GM19455 (cell line): ENCODE data around the gene ING5.
"Not testable (repeated sequence)": the region's sequence is repeated elsewhere in the genome, so short reads cannot be mapped to it uniquely, and the experiment has no call there.

Experiments used
- ATAC-seq: cut with Tn5 transposase; IDR thresholded peaks from one replicate; pipeline ENCODE4 v1.9.1; 2021; ENCODE audit not compliant: unreplicated experiment

The ING5 gene

DNA sequence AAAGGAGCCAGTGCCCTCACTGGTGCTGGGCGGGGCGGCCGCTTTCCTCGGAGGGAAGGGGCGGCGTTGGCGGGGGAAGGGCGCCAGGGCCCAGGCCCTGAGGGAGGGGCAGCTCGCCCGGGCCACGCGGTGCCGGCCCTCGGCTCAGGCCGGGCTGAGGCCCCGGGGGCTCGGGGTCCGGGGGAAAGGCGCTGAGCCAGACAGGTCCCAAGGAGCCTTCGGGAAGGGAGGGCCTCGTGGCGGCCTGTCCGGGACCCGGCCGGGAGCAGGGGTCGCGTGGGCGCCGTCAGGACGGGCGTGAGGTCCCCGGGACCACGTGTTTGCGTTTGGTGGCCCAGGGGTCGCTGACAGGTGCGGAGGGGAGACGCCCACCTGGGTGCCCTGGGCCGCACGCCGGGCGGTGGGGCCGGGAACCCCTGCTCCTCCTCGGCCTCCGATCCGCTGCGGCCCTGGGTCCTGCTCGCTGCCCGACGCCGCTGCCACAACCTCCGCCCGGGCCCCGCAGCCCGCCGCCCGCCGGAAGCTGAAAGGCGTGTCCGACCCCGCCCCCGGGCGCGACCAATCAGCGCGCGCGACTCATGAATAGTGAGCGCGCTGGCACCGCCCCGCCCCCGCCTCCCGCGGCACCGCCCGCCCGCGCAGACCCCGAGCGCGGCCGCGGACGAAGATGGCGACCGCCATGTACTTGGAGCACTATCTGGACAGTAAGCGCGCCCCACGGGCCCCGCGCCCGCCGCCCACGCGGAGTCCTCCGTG lies at the start of gene ING5:
Gene ING5 (plus strand): TSS at position 641 of the 756 bp plus-strand sequence. CDS start 27 bp downstream, at position 668.
- ATAC-seq, result peak; percentile 59

DNA sequence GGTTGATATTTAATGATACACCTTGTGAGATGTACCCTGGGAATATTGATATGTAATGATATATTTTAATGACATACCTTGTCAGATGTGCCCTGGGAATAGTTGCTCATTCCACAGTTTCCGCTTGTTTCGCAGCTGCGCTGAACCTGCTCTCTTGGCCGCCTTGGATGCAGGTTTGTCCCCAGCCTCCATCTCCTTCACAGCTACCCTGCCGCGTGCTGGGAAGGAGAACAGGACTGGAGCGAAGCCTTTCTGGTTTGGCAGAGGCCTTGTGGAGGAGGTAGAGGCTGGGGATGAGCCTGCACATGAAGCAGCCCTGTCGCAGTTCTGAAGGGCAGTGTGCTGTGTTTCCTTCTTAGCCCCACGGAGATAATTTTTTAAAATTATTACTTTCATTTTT lies 49.7 kb upstream of the ING5 start:
- ATAC-seq, result no peak

DNA sequence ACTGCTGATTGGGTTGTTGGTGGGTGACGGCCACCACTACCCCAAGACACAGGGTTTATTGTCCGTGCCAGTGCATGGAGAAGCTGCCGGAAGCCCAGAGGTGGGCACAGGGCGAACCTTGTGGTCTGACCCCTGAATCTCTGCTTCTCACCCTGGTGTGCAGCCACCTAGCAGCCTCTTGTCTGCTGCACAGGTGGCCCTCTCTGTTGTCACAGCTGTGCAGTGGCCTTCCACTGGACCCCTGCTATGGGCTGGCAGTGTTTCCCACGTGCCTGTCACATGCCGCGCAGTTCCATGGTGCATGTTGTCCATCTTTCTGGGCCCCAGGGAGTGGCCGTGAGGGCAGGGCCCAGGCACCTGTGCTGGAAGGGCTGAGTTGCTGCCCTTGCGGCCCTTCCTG lies 49.1 kb upstream of the ING5 start:
- no peak for ATAC-seq

DNA sequence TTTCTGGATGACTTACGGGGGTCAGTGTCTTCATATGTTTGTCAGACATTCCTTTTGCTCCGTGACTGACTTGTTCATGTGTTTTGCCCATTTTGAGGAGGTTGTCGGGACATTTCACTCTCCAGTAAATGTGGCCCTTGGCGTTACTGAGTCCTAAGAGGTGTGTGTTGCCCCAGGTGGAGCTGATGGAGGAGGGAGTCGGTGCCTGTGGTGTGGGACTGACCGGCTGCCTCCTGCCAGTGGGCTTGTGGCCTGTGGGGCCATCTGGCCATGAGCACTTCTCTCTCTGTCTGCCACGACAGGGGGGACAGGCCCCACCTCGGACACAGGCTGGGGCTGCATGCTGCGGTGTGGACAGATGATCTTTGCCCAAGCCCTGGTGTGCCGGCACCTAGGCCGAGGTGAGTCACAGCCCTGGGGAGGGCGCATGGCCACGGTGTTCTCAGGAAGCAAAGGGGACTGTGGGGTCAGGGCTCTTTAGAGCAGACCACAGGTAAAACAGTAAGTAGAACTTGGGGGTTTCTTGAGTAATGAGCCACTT lies 48.6 kb upstream of the ING5 start:
- ATAC-seq, result no peak

DNA sequence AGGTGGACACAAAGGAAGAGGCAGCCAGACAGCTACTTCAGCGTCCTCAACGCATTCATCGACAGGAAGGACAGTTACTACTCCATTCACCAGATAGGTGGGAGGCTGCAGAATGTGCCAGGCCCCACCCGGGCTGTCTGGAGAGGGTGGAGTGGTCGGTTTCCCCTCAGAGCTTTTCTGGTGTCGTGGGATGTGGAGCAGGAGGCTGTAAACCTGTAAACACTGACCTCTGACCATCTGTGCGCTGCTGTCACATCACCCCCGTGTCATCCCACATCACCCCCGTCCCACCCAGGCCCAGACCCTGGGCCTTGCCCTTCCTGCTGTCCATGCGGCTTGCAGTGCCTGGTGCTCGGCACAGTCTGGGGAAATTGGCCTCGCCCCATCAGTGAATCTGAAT lies 47.3 kb upstream of the ING5 start:
- ATAC-seq, result no peak

DNA sequence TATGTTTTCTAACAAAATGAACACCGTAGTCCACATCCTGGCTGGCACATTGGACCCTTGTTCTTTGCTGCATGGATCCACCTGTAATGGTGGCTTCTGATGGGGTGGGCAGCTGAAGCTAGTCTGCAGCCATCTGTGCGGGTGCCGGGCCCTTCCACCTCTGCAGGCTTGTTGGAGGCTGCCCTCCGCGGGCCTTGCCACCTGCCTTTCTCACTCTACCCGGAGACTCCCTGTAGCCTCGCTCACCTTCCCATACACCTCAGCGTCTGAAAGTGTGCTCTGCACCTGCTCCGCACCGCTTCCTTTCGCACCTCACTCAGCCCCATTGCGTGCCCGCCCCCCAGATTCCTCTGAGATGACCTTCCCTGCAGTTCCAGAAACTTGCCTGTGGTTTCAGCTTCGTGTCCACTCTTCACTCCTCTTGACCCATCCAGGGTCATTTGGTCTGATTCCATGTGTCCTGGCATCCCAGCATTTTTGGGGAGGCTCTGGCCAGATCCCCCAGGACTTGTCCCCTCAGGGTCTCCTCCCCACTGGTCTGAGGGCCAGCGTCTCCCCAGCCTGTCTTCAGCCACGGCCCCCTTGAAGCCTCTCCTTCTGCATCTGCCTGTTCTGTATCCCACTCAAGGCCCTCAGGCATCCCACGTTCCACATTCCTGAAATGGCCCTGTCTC lies 46.2 kb upstream of the ING5 start:
- ATAC-seq, result no peak

DNA sequence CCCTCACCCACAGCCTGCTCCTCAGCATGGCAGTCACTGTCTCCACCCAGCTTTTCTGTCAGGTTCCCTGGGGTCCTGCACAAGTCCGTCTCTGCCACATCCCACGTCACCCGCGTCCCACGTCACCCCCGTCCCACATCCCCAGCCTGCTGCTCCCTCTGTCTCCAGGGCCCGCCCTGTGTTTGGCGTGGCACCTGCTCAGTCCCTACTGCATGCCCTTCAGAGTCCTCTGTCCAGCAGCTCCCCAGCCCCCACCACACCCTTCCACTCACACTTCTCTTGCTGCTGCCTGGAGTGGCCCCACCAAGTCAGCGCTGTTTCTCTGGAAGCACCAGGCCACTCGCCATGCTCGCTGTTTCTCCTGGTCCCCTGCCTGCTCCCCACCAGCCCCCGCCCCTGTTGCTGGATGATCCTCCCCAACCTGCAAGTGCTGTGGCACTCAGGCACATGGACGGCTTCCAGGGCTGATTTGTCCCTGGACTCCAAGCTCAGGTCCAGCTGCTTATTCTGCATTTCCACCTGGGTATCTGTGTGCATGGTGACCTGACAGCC lies 45.6 kb upstream of the ING5 start:
- no peak for ATAC-seq

DNA sequence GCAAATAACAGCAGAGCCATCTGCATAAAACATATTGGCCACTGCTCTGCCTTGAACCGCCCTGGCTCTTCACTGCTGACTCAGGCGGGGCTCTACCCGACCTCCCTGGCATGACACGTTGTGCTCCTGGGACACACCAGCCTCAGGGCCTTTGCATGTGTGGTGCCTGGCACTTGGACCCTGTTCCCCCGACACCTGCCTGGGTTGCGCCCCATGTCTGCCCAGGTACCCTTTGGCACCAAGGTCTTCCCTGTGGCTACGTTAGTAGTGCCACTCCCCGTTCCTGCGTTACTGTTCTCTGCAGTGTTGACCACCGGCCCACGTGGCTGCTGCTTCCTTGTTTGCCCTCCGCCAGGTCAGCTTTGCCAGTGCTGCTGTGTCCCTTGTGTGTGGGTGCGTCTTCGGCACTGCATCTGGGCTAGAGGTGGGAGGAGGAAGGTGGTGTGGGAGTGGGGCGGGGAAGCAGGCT lies 44.0 kb upstream of the ING5 start:
- no peak for ATAC-seq

DNA sequence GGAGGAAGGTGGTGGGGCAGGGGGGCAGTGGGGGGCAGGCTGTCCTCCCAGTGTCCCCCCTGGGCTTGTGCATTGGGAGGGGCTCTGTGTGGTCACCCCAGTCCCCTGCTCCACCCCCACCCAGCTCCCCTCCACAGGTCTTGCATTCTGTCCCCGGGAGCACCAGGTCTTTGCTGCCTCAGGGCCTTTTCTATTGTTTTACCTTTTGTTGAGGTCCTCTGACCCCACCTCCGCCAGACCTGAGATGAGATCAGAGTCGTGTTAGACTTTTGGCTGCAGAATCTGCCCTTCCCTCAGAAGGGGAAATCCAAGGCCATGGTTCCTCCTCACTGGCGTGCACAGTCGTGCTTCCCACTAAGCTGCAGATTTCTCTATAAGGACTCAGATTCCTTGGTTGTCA lies 43.5 kb upstream of the ING5 start:
- no peak for ATAC-seq

DNA sequence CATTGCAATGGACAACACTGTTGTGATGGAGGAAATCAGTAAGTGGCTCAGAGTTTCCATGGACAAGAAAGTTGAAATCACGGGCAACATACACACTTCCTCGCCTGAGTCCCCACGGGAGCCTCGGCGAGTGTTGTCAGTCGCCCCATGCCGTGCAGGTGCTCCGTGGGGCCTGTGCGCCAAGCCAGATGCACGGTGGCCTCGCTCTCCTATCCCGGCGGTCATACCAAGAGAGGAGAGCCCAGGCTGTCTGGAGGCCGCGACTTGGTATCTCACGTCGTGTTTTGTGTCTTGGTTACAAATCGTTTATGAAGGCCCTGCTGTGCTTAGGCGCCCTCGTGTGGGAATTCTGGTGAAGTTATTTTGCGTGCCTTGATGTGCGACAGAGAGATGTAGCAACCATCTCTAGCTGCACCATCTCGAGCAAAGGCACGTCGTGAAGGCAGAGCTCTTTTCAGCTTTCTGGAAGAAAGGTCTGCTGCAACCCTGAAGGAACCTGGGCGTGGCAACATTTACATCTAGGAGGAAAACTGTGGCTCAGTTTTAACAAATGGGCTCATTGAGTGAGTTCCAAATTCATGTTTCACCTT lies 42.6 kb upstream of the ING5 start:
- no peak for ATAC-seq

DNA sequence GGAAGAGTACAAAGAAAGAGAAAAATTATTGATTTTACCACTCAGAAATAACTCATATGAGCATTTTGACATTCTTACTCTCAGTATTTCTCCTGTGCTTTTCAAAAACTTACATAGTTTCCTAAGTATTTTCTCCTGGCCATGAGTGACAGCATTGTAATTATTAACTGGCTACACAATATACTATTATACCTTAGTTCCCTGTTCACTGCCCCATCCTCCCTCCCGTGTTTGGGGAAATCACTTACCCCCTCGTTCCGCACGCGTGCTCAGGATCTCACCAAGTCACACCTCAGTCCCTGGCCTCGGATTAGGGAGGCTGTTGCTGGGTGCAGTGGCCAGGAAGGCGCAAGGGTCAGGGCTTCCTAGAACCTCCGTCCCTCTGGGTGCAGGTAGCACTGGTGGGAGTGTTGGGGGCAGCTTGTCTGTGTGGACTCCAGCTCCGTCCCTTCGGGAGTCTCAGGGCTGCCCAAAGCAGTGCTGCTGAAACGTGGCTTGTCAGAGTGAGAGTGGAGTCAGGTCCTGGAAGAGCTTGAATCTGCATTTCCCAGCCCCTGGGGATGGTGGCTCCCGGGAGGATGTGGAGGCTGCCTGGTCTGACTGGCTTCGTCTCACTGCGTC lies 41.1 kb upstream of the ING5 start:
- no peak for ATAC-seq

DNA sequence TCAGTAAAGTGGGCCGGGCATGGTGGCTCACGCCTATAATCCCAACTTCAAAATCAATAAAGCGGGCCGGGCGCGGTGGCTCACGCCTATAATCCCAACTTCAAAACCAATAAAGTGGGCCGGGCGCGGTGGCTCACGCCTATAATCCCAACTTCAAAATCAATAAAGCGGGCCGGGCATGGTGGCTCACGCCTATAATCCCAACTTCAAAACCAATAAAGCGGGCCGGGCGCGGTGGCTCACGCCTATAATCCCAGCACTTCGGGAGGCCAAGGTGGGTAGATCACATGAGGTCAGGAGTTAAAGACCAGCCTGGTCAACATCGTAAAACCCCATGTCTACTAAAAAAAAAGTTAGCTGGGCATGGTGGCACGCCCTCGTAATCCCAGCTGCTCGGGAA lies 39.1 kb upstream of the ING5 start:
- not testable (repeated sequence) for ATAC-seq

DNA sequence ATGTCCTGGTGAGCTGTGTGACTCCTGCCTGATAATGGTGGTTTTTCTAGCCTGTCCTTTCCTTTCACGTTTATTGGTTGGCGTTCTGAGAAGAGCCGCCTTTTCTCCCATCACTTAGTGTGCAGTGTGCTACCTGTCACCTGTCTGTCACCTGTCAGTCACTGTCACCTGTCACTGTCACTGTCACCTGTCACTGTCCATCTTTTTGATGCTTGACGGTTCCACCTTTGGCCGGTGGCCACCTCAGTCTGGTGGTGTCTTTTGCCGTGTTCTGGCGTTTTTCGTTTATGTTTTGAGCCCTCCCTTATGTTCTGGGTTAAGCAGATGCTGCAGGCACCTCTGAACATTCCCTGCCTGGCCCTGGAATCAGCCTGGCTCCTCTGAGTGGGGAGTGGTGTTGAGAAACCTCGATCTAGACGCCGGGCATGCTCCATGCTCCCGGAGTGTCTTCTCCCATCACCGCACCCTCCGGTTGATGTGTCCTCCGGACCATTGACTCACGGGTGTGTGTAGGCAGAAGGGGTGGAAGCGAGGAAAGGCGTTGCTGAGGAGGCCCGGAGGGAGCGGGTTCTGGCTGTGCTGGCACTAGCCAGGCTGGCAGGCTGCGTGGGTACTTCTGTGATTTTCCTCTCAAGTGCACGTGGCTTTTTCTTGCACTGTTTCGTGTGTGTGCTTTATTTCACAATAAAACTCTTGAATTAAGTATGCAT lies 36.0 kb upstream of the ING5 start:
- ATAC-seq, result no peak

DNA sequence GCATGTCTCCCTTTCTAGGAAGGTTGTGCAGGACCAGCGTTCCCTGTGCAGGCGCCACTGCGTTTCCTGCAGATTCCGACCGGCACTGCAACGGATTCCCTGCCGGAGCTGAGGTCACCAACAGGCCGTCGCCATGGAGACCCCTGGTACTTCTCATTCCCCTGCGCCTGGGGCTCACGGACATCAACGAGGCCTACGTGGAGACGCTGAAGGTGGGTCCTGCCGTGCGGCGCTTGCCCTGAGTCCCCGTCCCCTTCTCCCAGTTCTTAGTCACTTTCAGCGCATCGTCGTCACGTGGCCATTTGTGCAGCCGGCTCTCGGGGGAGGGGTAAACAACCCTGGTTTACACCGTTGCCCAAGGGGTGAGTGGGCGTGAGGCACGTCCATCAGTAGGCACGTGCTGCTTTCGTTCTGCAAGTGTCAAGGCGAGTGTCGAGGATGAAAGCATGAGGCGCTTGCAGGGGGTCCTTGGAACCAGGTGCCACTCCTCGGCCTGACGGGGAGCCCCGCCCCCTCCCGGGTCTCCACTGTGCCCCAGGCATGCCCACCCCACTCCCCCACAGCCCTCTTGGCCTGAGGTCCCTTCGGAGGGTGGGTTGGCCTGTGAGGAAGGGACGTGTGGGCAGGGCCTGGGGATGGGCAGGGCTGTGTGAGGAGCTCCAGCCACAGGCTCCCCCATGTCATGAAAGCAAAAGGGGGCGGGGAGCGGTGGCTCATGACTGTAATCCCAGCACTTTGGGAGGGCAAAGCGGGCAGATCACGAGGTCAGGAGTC lies 35.0 kb upstream of the ING5 start:
- no peak for ATAC-seq

DNA sequence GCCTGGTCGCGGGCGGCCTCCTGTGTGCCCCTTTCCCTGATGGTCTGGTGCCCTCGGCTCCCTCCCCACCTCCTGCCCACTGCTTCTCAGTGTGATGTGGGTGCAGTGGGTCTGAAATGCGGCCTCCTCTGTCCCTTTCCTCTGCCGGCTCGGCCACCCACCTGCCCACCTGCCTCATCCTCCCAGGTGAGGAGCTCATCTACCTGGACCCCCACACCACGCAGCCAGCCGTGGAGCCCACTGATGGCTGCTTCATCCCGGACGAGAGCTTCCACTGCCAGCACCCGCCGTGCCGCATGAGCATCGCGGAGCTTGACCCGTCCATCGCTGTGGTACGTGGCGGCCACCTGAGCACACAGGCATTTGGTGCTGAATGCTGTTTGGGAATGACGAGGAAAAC lies 33.5 kb upstream of the ING5 start:
- ATAC-seq, result no peak

DNA sequence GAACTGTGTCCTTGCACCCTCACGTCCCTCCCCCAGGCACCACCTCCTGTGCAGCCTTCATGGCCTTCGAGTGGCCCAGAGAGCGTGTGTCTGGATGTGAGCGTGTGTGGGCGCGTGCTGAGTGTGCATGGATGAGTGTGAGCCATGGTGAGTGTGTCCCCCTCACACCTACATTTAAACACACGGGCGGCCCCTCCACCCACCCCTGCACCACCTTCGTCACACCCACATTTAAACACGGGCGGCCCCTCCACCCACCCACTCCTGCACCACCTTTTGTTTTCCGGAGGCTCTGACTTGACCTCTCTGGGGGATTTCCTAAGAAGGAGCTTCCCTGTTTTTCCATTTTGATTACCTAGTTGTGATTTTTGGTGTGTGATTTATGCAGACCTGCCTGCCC lies 33.0 kb upstream of the ING5 start:
- ATAC-seq, result no peak

DNA sequence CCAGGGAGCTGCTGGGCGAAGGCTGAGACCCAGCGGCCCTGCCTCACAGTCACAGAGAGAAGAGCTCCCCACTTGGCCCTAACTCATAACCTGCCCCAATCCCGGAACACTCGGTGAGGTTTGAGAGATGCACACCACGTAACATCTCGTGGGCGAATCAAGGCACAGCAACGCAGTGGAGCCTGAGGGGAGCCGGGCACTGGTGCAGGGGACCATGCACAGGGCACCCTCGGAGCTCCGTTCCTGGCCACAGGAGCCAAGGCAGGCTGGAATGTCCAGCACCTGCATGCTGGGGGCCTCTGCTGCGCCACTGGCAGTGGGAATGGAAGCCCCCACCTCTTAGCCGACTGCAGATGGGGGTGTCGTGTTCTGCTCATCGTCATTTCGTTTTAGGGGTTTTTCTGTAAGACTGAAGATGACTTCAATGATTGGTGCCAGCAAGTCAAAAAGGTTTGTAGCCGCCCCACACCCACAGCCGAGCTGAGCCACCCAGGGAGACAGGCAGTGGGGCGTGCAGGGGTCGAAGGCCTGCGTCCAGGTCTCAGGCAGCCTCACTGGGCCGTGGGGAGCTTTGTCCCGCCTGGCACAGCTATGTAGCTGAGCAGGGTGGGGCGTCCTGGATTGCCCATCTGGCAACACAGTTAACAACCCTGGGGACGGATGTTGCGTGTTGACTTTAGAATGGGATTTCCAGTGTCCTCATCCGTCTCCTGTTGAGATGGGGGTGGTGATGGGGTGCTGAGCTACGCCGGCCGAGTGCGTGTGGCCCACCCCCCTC lies 31.3 kb upstream of the ING5 start:
- no peak for ATAC-seq

DNA sequence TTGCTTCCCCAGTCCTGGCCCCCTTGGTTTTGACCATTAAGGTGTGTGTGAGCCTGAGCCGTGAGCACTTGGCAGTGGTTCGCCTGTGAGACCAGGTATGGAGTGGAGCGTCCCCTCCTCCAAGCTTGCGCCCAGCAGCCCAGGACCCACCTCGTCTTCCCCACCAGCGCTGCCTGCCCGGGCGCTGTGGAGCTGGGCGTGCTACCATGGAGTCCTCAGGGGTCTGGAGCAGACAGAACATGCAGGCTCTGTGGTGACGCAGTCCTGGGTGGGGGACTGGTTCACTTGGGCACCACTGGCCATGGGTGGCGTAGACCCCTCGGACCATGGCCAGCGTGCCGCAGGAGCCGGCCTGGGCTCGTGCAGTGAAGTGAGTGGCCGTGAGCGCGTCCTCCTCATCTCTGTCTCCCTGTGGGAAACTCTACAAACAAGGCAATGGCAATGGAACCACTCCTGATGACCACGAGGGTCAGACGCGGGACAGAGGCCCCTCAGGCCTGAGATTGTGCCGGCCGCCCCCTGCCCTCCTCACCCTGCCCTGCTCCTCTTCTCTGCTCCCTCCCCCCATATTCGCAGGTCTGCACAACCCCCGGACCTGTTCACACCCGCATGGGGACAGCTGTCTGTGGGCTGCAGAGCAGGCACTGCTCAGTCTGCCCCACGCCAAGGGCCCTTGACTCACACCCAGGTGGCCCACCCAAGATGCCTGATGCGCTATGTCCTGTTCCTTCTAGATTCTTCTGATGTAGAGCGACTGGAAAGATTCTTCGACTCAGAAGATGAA lies 30.2 kb upstream of the ING5 start:
- ATAC-seq, result no peak
